WTC11 (cell line): ENCODE data around the gene MRPL10. TPM values are rescaled to one million over a fixed set of nuclear protein-coding genes. Genes with fewer than 3 reads are reported as not detected.

Source experiments
- ATAC-seq: fragments of 200-7000 bp; cut with Tn5 transposase; 2 replicates; pipeline ENCODE4 v1.10.0; 2021; ENCODE audit warnings: mild to moderate bottlenecking, moderate library complexity
- CTCF ChIA-PET: fragments of 300-600 bp; sonication (Branson Sonifier 250); formaldehyde crosslinking; loops from one replicate; lab custom pipeline; 2021; ENCODE audit warnings: antibody characterized with exemption; lab: Charles Lee
- POLR2A ChIA-PET: fragments of 350-600 bp; sonication (Branson Sonifier 250); formaldehyde crosslinking; loops from one replicate; lab custom pipeline; 2021; ENCODE audit warnings: antibody characterized with exemption; lab: Charles Lee
- DNase-seq: peaks from one replicate; pipeline ENCODE4 v3.0.0; 2021; ENCODE audit warnings: low spot score
- H3K27ac Mint-ChIP-seq: 2 replicates; pipeline ENCODE4 v1.8.0; 2021; ENCODE audit warnings: mixed read lengths
- H3K27me3 Mint-ChIP-seq: 2 replicates; pipeline ENCODE4 v1.8.0; 2021; ENCODE audit warnings: low read depth, mild to moderate bottlenecking, moderate library complexity, mixed read lengths
- H3K36me3 Mint-ChIP-seq: 2 replicates; pipeline ENCODE4 v1.8.0; 2021; ENCODE audit warnings: mixed read lengths
- H3K4me1 Mint-ChIP-seq: 2 replicates; pipeline ENCODE4 v1.8.0; 2022; ENCODE audit warnings: mixed read lengths
- H3K4me3 Mint-ChIP-seq: 2 replicates; pipeline ENCODE4 v1.8.0; 2021; ENCODE audit warnings: mild to moderate bottlenecking, moderate library complexity, mixed read lengths
- H3K9me3 Mint-ChIP-seq: 2 replicates; pipeline ENCODE4 v1.8.0; 2021; ENCODE audit warnings: mixed read lengths
- AFF4 ChIP-seq: sonication (generic); formaldehyde crosslinking; IDR thresholded peaks from 2 replicates; pipeline ENCODE4 v1.8.1; 2023; ENCODE audit warnings: mild to moderate bottlenecking, missing genetic modification reagents, borderline replicate concordance
- ATF3 ChIP-seq: sonication (generic); formaldehyde crosslinking; conservative IDR thresholded peaks from 2 replicates; pipeline ENCODE4 v1.8.1; 2022; ENCODE audit warnings: mild to moderate bottlenecking, missing genetic modification reagents
- CREM ChIP-seq: sonication (generic); formaldehyde crosslinking; IDR thresholded peaks from 2 replicates; pipeline ENCODE4 v1.8.1; 2022; ENCODE audit warnings: mild to moderate bottlenecking, missing genetic modification reagents, moderate library complexity
- E2F5 ChIP-seq: sonication (generic); formaldehyde crosslinking; IDR thresholded peaks from 2 replicates; pipeline ENCODE4 v1.8.1; 2022; ENCODE audit warnings: mild to moderate bottlenecking, moderate library complexity, missing genetic modification reagents
- GABPB1 ChIP-seq: sonication (generic); formaldehyde crosslinking; IDR thresholded peaks from 2 replicates; pipeline ENCODE4 v1.8.1; 2023; ENCODE audit warnings: mild to moderate bottlenecking, missing genetic modification reagents
- HMGXB4 ChIP-seq: sonication (generic); formaldehyde crosslinking; IDR thresholded peaks from 2 replicates; pipeline ENCODE4 v1.8.1; 2023; ENCODE audit warnings: mild to moderate bottlenecking, moderate library complexity, missing genetic modification reagents
- NR3C1 ChIP-seq: sonication (generic); formaldehyde crosslinking; conservative IDR thresholded peaks from 2 replicates; pipeline ENCODE4 v1.8.1; 2023; ENCODE audit warnings: low read depth, mild to moderate bottlenecking, missing genetic modification reagents
- USF2 ChIP-seq: sonication (generic); formaldehyde crosslinking; IDR thresholded peaks from 2 replicates; pipeline ENCODE4 v1.8.1; 2023; ENCODE audit warnings: mild to moderate bottlenecking, missing genetic modification reagents, moderate library complexity
- ZBTB43 ChIP-seq: sonication (generic); formaldehyde crosslinking; IDR thresholded peaks from 2 replicates; pipeline ENCODE4 v1.8.1; 2023; ENCODE audit warnings: mild to moderate bottlenecking, missing genetic modification reagents
- ZMAT4 ChIP-seq: fragments of 250-450 bp; sonication (Bioruptor Pico); IDR thresholded peaks from 2 replicates; pipeline ENCODE4 v1.9.0; 2021; ENCODE audit warnings: mild to moderate bottlenecking
- ZNF263 ChIP-seq: sonication (generic); formaldehyde crosslinking; IDR thresholded peaks from 2 replicates; pipeline ENCODE4 v1.8.1; 2022; ENCODE audit warnings: low read depth, mild to moderate bottlenecking, moderate library complexity, missing genetic modification reagents
- ZNF532 ChIP-seq: fragments of 250-450 bp; sonication (Bioruptor Pico); IDR thresholded peaks from 2 replicates; pipeline ENCODE4 v1.9.0; 2021; ENCODE audit warnings: mild to moderate bottlenecking, borderline replicate concordance
- total RNA-seq: library from RNA; stranded (reverse); gene quantifications from 3 replicates; pipeline ENCODE4 v1.2.3, GENCODE V29; 2021

Gene MRPL10
- total RNA-seq, 1 experiment from 2014 or later: 80.1 TPM

- no peak for TF ChIP-seq ATF3 (CRISPR knock-in tag)
- TF ChIP-seq NR3C1 (CRISPR knock-in tag): no peak
- no peak for TF ChIP-seq GABPB1 (CRISPR knock-in tag)
Measured at GRCh38 chr17:47806026-47806912, 25.1 kb downstream of the MRPL10 start (continued).

- ChIA-PET CTCF (interaction anchor here (1.1 to 1.3 kb wide), 2 partner anchors 14 to 43 kb away, joined by 3 read pairs; no protein-coding TSS in a partner anchor), POLR2A (interaction anchor here (0.5 kb wide), 1 partner anchor 54 kb away, joined by 3 read pairs; no protein-coding TSS in a partner anchor)
- Mint-ChIP-seq H3K4me3 (no peak overlapping the region), H3K9me3 (no peaks in the 10 kb centered on the region), H3K36me3 (no peaks in the 10 kb centered on the region), H3K27ac (no peak overlapping the region), H3K27me3 (peaks cover 2% of the 10 kb centered on the region; the same call in 1 of the 2 replicates), H3K4me1 (no peaks in the 10 kb centered on the region)
- no peak for TF ChIP-seq ZBTB43 (CRISPR knock-in tag)
- no peak for TF ChIP-seq ZMAT4 (CRISPR knock-in tag)
- no peak for TF ChIP-seq E2F5 (CRISPR knock-in tag)
- ATAC-seq: no peak
- DNase-seq: no peak
Measured at GRCh38 chr17:47804461-47804860, 26.9 kb downstream of the MRPL10 start.

- no peak for DNase-seq
- no peaks in the 10 kb centered on the region for H3K36me3 Mint-ChIP-seq
- TF ChIP-seq HMGXB4 (CRISPR knock-in tag): no peak
- no peak for TF ChIP-seq AFF4 (CRISPR knock-in tag)
- no peak for TF ChIP-seq ZNF532 (CRISPR knock-in tag)
- no peak for TF ChIP-seq USF2 (CRISPR knock-in tag)
- no peak for TF ChIP-seq ZNF263 (CRISPR knock-in tag)
- TF ChIP-seq CREM (CRISPR knock-in tag): no peak
- no peak overlapping the region for H3K4me3 Mint-ChIP-seq
- ATAC-seq: no peak
- H3K9me3 Mint-ChIP-seq: no peaks in the 10 kb centered on the region
- ChIA-PET POLR2A (no interaction called here), CTCF (interaction anchor here (0.6 to 1.3 kb wide), 2 partner anchors 28 to 43 kb away, joined by 3 read pairs; no protein-coding TSS in a partner anchor)
- no peak overlapping the region for H3K27ac Mint-ChIP-seq
- H3K27me3 Mint-ChIP-seq: peaks cover 2% of the 10 kb centered on the region; the same call in 1 of the 2 replicates
- no peaks in the 10 kb centered on the region for H3K4me1 Mint-ChIP-seq
Measured at GRCh38 chr17:47803751-47804150, 27.6 kb downstream of the MRPL10 start.
